Testis (tissue), 2 donors: ENCODE results near the gene FCRLA.
"Not testable (repeated sequence)": the region's sequence is repeated elsewhere in the genome, so short reads cannot be mapped to it uniquely, and the experiment has no call there.

Experiments used
- POLR2A ChIP-seq: fragments of 450-650 bp; IDR thresholded peaks from one replicate; pipeline ENCODE4 v1.6.1; 2017; ENCODE audit warnings: antibody characterized with exemption, mild to moderate bottlenecking, moderate library complexity
- TF ChIP-seq, protein P1 (sequence below), 3 experiments: fragments of 450-650 bp in 2 of 3; fragments of 200-600 bp in 1 of 3; sonication (generic) in 1 of 3; IDR thresholded peaks; one replicate each; pipeline ENCODE4 v1.5.1; 2016 to 2019; ENCODE audit warnings: antibody characterized with exemption in 3 of 3, mild to moderate bottlenecking in 2 of 3, moderate library complexity in 1 of 3

DNA sequence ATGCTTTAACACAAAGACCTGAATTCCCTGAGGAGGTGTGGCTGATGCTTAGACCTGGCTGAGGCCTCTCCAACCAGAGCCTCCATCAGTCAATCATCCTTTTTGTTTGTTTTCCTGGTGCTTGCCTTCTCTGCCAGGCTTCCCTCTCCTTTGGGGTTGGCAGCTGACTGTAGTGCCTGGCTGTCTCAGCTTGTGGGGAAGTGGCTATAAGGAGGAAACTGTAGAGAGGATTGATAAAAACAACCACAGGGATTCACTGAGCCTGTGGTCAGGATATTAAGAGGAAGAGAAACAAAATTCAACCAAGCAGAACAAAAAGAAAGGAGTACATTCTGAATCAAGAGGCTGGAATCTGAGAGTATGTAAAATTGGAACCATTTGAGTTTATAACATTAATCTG lies 48.5 kb upstream of the FCRLA start:
- TF ChIP-seq, protein P1, sequence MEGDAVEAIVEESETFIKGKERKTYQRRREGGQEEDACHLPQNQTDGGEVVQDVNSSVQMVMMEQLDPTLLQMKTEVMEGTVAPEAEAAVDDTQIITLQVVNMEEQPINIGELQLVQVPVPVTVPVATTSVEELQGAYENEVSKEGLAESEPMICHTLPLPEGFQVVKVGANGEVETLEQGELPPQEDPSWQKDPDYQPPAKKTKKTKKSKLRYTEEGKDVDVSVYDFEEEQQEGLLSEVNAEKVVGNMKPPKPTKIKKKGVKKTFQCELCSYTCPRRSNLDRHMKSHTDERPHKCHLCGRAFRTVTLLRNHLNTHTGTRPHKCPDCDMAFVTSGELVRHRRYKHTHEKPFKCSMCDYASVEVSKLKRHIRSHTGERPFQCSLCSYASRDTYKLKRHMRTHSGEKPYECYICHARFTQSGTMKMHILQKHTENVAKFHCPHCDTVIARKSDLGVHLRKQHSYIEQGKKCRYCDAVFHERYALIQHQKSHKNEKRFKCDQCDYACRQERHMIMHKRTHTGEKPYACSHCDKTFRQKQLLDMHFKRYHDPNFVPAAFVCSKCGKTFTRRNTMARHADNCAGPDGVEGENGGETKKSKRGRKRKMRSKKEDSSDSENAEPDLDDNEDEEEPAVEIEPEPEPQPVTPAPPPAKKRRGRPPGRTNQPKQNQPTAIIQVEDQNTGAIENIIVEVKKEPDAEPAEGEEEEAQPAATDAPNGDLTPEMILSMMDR (IDR thresholded peaks at IDR 0.05): not testable (repeated sequence)
- TF ChIP-seq POLR2A: not testable (repeated sequence)
